Raji (cell line): ENCODE results near the gene HENMT1.

Source experiments
- POLR2A ChIP-seq: IDR thresholded peaks from 2 replicates; pipeline ENCODE4 v1.6.1; 2011; ENCODE audit warnings: low read depth, low read length, control low read depth; ENCODE audit not compliant: insufficient read depth

HENMT1 gene

GRCh38 chr1:108686614-108687313 lies 25.9 kb upstream of the HENMT1 start:
- TF ChIP-seq POLR2A, result no peak

GRCh38 chr1:108685529-108685928 lies 24.6 kb upstream of the HENMT1 start:
- no peak for TF ChIP-seq POLR2A

- no peak for TF ChIP-seq POLR2A
Measured at GRCh38 chr1:108679586-108680213, 18.8 kb upstream of the HENMT1 start.

GRCh38 chr1:108678706-108679105 lies 17.8 kb upstream of the HENMT1 start:
- TF ChIP-seq POLR2A, result no peak

- no peak for TF ChIP-seq POLR2A
Measured at GRCh38 chr1:108671143-108671542, 10.2 kb upstream of the HENMT1 start.

- no peak for TF ChIP-seq POLR2A
Measured at GRCh38 chr1:108670131-108670773, 9.4 kb upstream of the HENMT1 start.

- no peak for TF ChIP-seq POLR2A
Measured at GRCh38 chr1:108669679-108670078, 8.8 kb upstream of the HENMT1 start.

GRCh38 chr1:108668777-108669176 lies 7.9 kb upstream of the HENMT1 start:
- TF ChIP-seq POLR2A, result no peak

GRCh38 chr1:108665771-108666170 lies 4.9 kb upstream of the HENMT1 start:
- TF ChIP-seq POLR2A, result no peak

GRCh38 chr1:108665067-108665466 lies 4.2 kb upstream of the HENMT1 start:
- TF ChIP-seq POLR2A, result no peak

- no peak for TF ChIP-seq POLR2A
Measured at GRCh38 chr1:108664481-108664880, 3.6 kb upstream of the HENMT1 start.

- TF ChIP-seq POLR2A, result no peak
Measured at GRCh38 chr1:108663074-108663473, 2.2 kb upstream of the HENMT1 start.

- no peak for TF ChIP-seq POLR2A
Measured at GRCh38 chr1:108657356-108658080, 3.4 kb downstream of the HENMT1 start.

- TF ChIP-seq POLR2A, result no peak
Measured at GRCh38 chr1:108653431-108654105, 7.3 kb downstream of the HENMT1 start.

- no peak for TF ChIP-seq POLR2A
Measured at GRCh38 chr1:108646648-108647269, 14.1 kb downstream of the HENMT1 start.
